BE2C (cell line): ENCODE results near the gene PPP1R37.

Experiments
- DNase-seq: peaks from one replicate; pipeline ENCODE4 v3.0.0-alpha.2; 2020
- H3K27me3 ChIP-seq: fragments of 250-450 bp; sonication (Bioruptor Pico); 2 replicates; pipeline ENCODE4 v1.5.1; 2020; ENCODE audit warnings: mild to moderate bottlenecking
- H3K36me3 ChIP-seq: fragments of 250-450 bp; sonication (Bioruptor Pico); 2 replicates; pipeline ENCODE4 v1.5.1; 2020; ENCODE audit warnings: mild to moderate bottlenecking
- H3K4me1 ChIP-seq: fragments of 250-450 bp; sonication (Bioruptor Pico); 2 replicates; pipeline ENCODE4 v1.5.1; 2020
- H3K4me3 ChIP-seq: 2 replicates; pipeline ENCODE4 v1.5.1; 2011; ENCODE audit warnings: low read depth, low read length
- H3K9me3 ChIP-seq: fragments of 250-450 bp; sonication (Bioruptor Pico); 2 replicates; pipeline ENCODE4 v1.5.1; 2020
- TF ChIP-seq, protein P1 (sequence below): IDR thresholded peaks from 2 replicates; pipeline ENCODE4 v1.5.1; 2012; ENCODE audit warnings: mild to moderate bottlenecking, low read depth, low read length

Gene PPP1R37

DNA sequence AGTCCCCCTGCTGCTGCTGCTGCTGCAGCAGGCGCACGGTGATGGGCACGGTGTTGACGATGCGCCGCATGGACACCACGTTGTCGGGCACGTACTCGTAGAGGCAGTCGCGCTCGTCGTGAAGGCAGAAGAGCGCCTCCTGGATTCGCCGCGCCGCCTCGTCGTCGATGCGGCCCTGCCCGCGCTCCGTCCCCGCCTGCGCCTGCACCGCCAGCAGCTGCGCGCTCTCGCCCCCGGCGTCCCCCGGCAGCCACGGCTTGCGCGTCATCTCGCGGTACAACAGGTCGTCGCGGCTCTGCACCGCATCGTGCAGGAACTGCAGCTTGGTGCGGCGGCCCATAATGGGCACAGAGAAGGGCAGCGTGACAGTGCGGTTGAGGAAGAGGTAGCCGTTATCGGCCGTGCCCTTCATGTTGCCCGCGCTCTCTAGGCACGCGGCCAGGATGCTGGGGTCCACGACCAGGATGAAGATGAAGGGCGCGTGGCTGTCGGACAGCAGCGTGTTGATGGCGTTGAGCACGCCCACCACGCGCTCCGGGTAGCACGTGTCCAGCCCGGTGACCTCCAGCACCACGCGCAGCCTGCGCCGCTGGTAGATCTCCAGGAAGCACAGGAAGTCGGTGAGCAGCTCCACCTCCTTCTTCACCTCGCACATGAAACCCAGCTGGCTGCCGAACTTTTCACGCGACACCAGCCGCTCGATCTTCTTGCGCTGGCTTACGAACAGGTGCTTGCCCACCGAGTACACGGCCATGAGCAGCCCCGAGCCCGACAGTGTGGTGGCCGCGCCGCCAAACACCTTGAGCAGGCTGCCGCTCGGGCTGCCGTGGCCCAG is 59.7 kb downstream of the PPP1R37 start:
- Histone ChIP-seq H3K9me3 (peaks cover 7% of the 10 kb centered on the region; the same call in 1 of the 2 replicates), H3K36me3 (peaks cover 7% of the 10 kb centered on the region; the same call in 1 of the 2 replicates), H3K4me1 (peaks cover 4% of the 10 kb centered on the region), H3K27me3 (peaks cover 13% of the 10 kb centered on the region), H3K4me3 (no peak overlapping the region)
- TF ChIP-seq, protein P1, sequence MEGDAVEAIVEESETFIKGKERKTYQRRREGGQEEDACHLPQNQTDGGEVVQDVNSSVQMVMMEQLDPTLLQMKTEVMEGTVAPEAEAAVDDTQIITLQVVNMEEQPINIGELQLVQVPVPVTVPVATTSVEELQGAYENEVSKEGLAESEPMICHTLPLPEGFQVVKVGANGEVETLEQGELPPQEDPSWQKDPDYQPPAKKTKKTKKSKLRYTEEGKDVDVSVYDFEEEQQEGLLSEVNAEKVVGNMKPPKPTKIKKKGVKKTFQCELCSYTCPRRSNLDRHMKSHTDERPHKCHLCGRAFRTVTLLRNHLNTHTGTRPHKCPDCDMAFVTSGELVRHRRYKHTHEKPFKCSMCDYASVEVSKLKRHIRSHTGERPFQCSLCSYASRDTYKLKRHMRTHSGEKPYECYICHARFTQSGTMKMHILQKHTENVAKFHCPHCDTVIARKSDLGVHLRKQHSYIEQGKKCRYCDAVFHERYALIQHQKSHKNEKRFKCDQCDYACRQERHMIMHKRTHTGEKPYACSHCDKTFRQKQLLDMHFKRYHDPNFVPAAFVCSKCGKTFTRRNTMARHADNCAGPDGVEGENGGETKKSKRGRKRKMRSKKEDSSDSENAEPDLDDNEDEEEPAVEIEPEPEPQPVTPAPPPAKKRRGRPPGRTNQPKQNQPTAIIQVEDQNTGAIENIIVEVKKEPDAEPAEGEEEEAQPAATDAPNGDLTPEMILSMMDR = no peak
- DNase-seq = peak; percentile 58

GRCh38 chr19:45153339-45154063 is 60.5 kb downstream of the PPP1R37 start:
- H3K4me3 ChIP-seq = peak overlapping the region; percentile 41
- H3K36me3 ChIP-seq = peaks cover 7% of the 10 kb centered on the region; the same call in 1 of the 2 replicates
- peak; percentile 85 for DNase-seq
- peaks cover 4% of the 10 kb centered on the region for H3K4me1 ChIP-seq
- TF ChIP-seq, protein P1 = no peak
- peaks cover 13% of the 10 kb centered on the region for H3K27me3 ChIP-seq
- H3K9me3 ChIP-seq = peaks cover 7% of the 10 kb centered on the region; the same call in 1 of the 2 replicates

DNA sequence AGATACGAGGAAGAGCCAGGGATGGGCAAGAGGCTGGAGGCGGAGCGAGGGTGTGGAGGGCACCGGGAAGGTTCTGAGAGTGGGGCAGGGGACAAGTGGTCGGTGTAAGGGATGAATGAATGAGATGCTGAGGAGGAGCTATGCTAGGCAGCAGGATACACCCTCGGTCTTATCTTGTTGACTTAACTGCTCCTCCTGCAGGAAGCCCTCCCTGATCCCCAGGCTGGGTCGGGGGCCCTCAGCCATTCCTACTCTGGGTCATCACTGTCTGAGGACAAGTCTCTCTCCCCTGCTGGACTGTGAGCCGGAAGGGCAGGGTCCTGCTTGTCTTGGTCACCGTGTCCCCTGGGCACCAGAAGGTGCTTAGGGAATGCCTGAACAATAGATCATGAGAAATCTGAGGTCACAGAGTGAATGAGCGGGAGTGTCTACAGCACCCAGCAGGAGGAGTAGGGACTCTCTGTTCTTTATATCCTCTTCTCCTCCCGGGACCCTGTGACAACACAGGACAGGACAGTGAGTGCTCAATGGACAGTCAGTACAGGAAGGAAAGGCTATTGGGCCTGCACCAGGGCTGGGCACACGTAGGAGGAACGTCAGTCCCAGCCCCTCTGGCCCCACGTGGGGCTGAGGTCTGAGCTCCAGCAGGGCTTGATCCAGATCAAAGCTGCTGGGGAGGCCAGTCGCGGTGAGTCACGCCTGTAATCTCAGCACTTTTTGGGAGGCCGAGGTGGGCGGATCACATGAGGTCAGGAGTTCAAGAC is 61.3 kb downstream of the PPP1R37 start:
- Histone ChIP-seq H3K27me3 (peaks cover 13% of the 10 kb centered on the region), H3K4me3 (peak overlapping the region; percentile 41), H3K4me1 (peaks cover 4% of the 10 kb centered on the region), H3K36me3 (peaks cover 7% of the 10 kb centered on the region; the same call in 1 of the 2 replicates), H3K9me3 (peaks cover 7% of the 10 kb centered on the region; the same call in 1 of the 2 replicates)
- peak; percentile 12 for DNase-seq
- TF ChIP-seq, protein P1 = no peak

DNA sequence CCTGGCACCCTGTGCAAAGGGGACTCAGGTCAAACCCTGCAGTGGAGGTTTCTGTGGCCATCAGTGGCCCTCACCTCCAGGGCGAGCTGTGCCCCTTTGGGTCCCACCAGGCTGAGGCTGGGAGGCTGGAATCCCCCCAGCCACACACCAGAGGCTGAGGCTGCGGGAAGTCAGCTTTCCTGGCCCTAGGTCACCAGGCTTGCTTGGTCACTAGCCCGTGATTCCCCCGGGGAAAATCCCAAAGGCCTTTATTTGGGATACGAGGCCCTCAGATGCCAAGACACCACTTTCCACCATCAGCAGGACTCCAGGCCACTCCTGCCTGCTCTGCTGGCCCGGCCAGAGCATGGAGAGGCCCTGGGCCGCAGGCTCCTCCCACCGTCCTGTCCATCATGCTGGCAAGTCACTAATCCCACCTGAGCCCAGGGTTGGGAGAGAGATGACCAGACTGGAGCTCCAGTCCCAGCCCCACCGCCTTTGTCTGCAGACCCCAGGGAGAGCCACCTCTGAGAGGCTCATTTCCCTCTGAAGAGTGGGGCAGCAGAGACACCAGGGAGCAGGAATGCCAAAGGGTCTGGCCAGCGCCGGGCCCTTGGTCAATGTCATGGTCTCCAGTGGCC is 63.1 kb downstream of the PPP1R37 start:
- TF ChIP-seq, protein P1 = no peak
- Histone ChIP-seq H3K4me3 (no peak overlapping the region), H3K9me3 (peaks cover 7% of the 10 kb centered on the region; the same call in 1 of the 2 replicates), H3K36me3 (peaks cover 4% of the 10 kb centered on the region; the same call in 1 of the 2 replicates), H3K27me3 (peaks cover 13% of the 10 kb centered on the region), H3K4me1 (no peaks in the 10 kb centered on the region; the same call in none of the 2 replicates)
- peak; percentile 12 for DNase-seq

GRCh38 chr19:45156751-45157150 is 63.8 kb downstream of the PPP1R37 start:
- TF ChIP-seq, protein P1 = no peak
- Histone ChIP-seq H3K4me1 (no peaks in the 10 kb centered on the region; the same call in 1 of the 2 replicates), H3K36me3 (peaks cover 4% of the 10 kb centered on the region; the same call in 1 of the 2 replicates), H3K4me3 (no peak overlapping the region), H3K27me3 (peaks cover 13% of the 10 kb centered on the region), H3K9me3 (peaks cover 7% of the 10 kb centered on the region; the same call in 1 of the 2 replicates)
- DNase-seq = peak; percentile 14
